Measurements from ENCODE around the gene LAPTM5. TPM values are rescaled to one million over a fixed set of nuclear protein-coding genes. Genes with fewer than 3 reads are reported as not detected.

The LAPTM5 gene
- total and polyA plus RNA-seq, 2 donors (not counting 1 experiment from before 2014, with no cell fraction given), result 1,384 to 1,519 TPM

GRCh38 chr1:30754684-30755171 lies 2.8 kb downstream of the LAPTM5 start:
- Histone ChIP-seq H3K4me3 (ENCODE audit: control extremely low read depth in 1 of 5, extremely low read depth in 1 of 5, insufficient read depth in 1 of 5, low read depth in 2 of 5, low read length in 4 of 5) (peak overlapping the region; percentile 80 to 97 (median 95)), H3K79me2 (ENCODE audit: control insufficient read depth, insufficient read depth, low read length) (peaks cover 100% of the 10 kb centered on the region), H3K9me3 (ENCODE audit: control extremely low read depth in 1 of 3, control insufficient read depth in 2 of 3, insufficient read depth in 1 of 3, low read length in 2 of 3) (no peaks in the 10 kb centered on the region), H3K27me3 (replicated peaks in 1 of 4; ENCODE audit: control extremely low read depth in 1 of 4, control insufficient read depth in 3 of 4, insufficient read depth in 4 of 4, low read length in 3 of 4) (no peaks in the 10 kb centered on the region), H3K9ac (ENCODE audit: low read length) (peak overlapping the region; percentile 98), H4K20me1 (ENCODE audit: control insufficient read depth, insufficient read depth, low read length, poor library complexity, severe bottlenecking) (peaks cover 36% of the 10 kb centered on the region), H2AFZ (ENCODE audit: insufficient read depth, low read depth, low read length, poor library complexity, severe bottlenecking) (no peak overlapping the region), H3K27ac (ENCODE audit: low read length in 2 of 2) (peak overlapping the region; percentile 98 to 100), H3K4me1 (ENCODE audit: control insufficient read depth in 2 of 2, insufficient read depth in 2 of 2, low read length in 2 of 2) (peaks cover 60 to 87% of the 10 kb centered on the region in 2 donors), H3K36me3 (replicated peaks in 1 of 2; ENCODE audit: control extremely low read depth in 1 of 2, control insufficient read depth in 1 of 2, extremely low read depth in 1 of 2, insufficient read depth in 2 of 2, low read length in 1 of 2) (peaks cover 0 to 52% of the 10 kb centered on the region in 2 experiments), H3K4me2 (replicated peaks; ENCODE audit: low read depth, low read length, poor library complexity, severe bottlenecking) (peak overlapping the region; percentile 94)
- ChIA-PET CTCF (interaction anchor here (0.7 to 27.3 kb wide), 5 partner anchors 8 to 156 kb away, joined by 3 to 769 read pairs (median 13); partner anchors contain the start of gene MATN1), POLR2A (interaction anchor here (0.5 to 10.3 kb wide), 12 partner anchors 8 to 1515 kb away, joined by 3 to 152 read pairs (median 6); partner anchors contain the start of gene MATN1)
- DNase-seq (peak; percentile 96), ATAC-seq (ENCODE audit: low read depth) (peak; percentile 48)
- WGBS (ENCODE audit: insufficient coverage), result 4% methylated on average over 5 of the region's 9 CpGs
- Mint-ChIP-seq H3K27ac (peak overlapping the region; percentile 92), H3K4me3 (peak overlapping the region; percentile 92), H3K27me3 (no peaks in the 10 kb centered on the region), H3K4me1 (peaks cover 78% of the 10 kb centered on the region), H3K9me3 (ENCODE audit: insufficient read depth) (no peaks in the 10 kb centered on the region)
- TF ChIP-seq CTCF (IDR thresholded peaks at IDR 0.05), result no peak
- TF ChIP-seq EZH2 (IDR thresholded peaks at IDR 0.05; ENCODE audit: borderline replicate concordance, insufficient read depth, low read depth, low read length, poor library complexity, severe bottlenecking), result no peak
- intact Hi-C loops (cut with micrococcal nuclease), result loop anchor here (1.0 kb wide), 3 partner anchors 11 to 127 kb away; no protein-coding TSS in a partner anchor

- Histone ChIP-seq H3K27me3 (replicated peaks in 1 of 4; ENCODE audit: control extremely low read depth in 1 of 4, control insufficient read depth in 3 of 4, insufficient read depth in 4 of 4, low read length in 3 of 4) (no peaks in the 10 kb centered on the region), H3K36me3 (replicated peaks in 1 of 2; ENCODE audit: control extremely low read depth in 1 of 2, control insufficient read depth in 1 of 2, extremely low read depth in 1 of 2, insufficient read depth in 2 of 2, low read length in 1 of 2) (peaks cover 0 to 62% of the 10 kb centered on the region in 2 experiments), H3K9ac (ENCODE audit: low read length) (peak overlapping the region; percentile 98), H3K4me2 (replicated peaks; ENCODE audit: low read depth, low read length, poor library complexity, severe bottlenecking) (peak overlapping the region; percentile 94), H3K79me2 (ENCODE audit: control insufficient read depth, insufficient read depth, low read length) (peaks cover 100% of the 10 kb centered on the region), H3K4me3 (ENCODE audit: control extremely low read depth in 1 of 5, extremely low read depth in 1 of 5, insufficient read depth in 1 of 5, low read depth in 2 of 5, low read length in 4 of 5) (peak overlapping the region; percentile 80 to 97 (median 95)), H2AFZ (ENCODE audit: insufficient read depth, low read depth, low read length, poor library complexity, severe bottlenecking) (no peak overlapping the region), H3K27ac (ENCODE audit: low read length in 2 of 2) (peak overlapping the region; percentile 98 to 100), H3K9me3 (ENCODE audit: control extremely low read depth in 1 of 3, control insufficient read depth in 2 of 3, insufficient read depth in 1 of 3, low read length in 2 of 3) (no peaks in the 10 kb centered on the region), H3K4me1 (ENCODE audit: control insufficient read depth in 2 of 2, insufficient read depth in 2 of 2, low read length in 2 of 2) (peaks cover 60 to 87% of the 10 kb centered on the region in 2 donors), H4K20me1 (ENCODE audit: control insufficient read depth, insufficient read depth, low read length, poor library complexity, severe bottlenecking) (peaks cover 46% of the 10 kb centered on the region)
- no peak for TF ChIP-seq CTCF (IDR thresholded peaks at IDR 0.05)
- TF ChIP-seq EZH2 (IDR thresholded peaks at IDR 0.05; ENCODE audit: borderline replicate concordance, insufficient read depth, low read depth, low read length, poor library complexity, severe bottlenecking), result no peak
- peak overlapping the region; percentile 92 for H3K4me3 Mint-ChIP-seq
- ATAC-seq (ENCODE audit: low read depth) (peak; percentile 26), DNase-seq (peak; percentile 89)
- ChIA-PET CTCF (interaction anchor here (1.8 to 27.3 kb wide), 4 partner anchors 9 to 48 kb away, joined by 8 to 769 read pairs (median 162); partner anchors contain the start of gene MATN1), POLR2A (interaction anchor here (0.8 to 10.3 kb wide), 8 partner anchors 8 to 35 kb away, joined by 3 to 152 read pairs (median 6); no protein-coding TSS in a partner anchor)
- no peaks in the 10 kb centered on the region for H3K27me3 Mint-ChIP-seq
- peak overlapping the region; percentile 92 for H3K27ac Mint-ChIP-seq
- WGBS (ENCODE audit: insufficient coverage), result no CpG with 5 or more reads among the region's 13 CpGs
- H3K4me1 Mint-ChIP-seq, result peaks cover 80% of the 10 kb centered on the region
- intact Hi-C loops (cut with micrococcal nuclease), result loop anchor here (1.0 kb wide), 3 partner anchors 10 to 128 kb away; no protein-coding TSS in a partner anchor
- H3K9me3 Mint-ChIP-seq (ENCODE audit: insufficient read depth), result no peaks in the 10 kb centered on the region
Observed at GRCh38 chr1:30753660-30754123, 3.9 kb downstream of the LAPTM5 start.

All from B cell (primary cell).